GM10266 (cell line): ENCODE results near the gene DNAJB8.

Experiments
- DNase-seq: peaks from one replicate; pipeline ENCODE4 v3.0.0; 2012; ENCODE audit errors: extremely low spot score
- TF ChIP-seq, protein P1 (sequence below): IDR thresholded peaks from 2 replicates; pipeline ENCODE4 v1.5.1; 2012; ENCODE audit warnings: mild to moderate bottlenecking, low read depth; ENCODE audit not compliant: control insufficient read depth, insufficient read depth; ENCODE audit errors: missing control alignments

DNAJB8 gene

GRCh38 chr3:128503751-128504532 lies 37.3 kb upstream of the DNAJB8 start:
- TF ChIP-seq, protein P1, sequence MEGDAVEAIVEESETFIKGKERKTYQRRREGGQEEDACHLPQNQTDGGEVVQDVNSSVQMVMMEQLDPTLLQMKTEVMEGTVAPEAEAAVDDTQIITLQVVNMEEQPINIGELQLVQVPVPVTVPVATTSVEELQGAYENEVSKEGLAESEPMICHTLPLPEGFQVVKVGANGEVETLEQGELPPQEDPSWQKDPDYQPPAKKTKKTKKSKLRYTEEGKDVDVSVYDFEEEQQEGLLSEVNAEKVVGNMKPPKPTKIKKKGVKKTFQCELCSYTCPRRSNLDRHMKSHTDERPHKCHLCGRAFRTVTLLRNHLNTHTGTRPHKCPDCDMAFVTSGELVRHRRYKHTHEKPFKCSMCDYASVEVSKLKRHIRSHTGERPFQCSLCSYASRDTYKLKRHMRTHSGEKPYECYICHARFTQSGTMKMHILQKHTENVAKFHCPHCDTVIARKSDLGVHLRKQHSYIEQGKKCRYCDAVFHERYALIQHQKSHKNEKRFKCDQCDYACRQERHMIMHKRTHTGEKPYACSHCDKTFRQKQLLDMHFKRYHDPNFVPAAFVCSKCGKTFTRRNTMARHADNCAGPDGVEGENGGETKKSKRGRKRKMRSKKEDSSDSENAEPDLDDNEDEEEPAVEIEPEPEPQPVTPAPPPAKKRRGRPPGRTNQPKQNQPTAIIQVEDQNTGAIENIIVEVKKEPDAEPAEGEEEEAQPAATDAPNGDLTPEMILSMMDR: no peak
- no peak for DNase-seq

GRCh38 chr3:128503164-128503651 lies 36.5 kb upstream of the DNAJB8 start:
- TF ChIP-seq, protein P1: no peak
- DNase-seq: no peak

- TF ChIP-seq, protein P1: no peak
- no peak for DNase-seq
Observed at GRCh38 chr3:128502712-128503111, 36.0 kb upstream of the DNAJB8 start.

- TF ChIP-seq, protein P1: no peak
Observed at GRCh38 chr3:128501431-128501830, 34.7 kb upstream of the DNAJB8 start.

GRCh38 chr3:128500556-128500955 lies 33.9 kb upstream of the DNAJB8 start:
- DNase-seq: no peak
- TF ChIP-seq, protein P1: no peak

More at GRCh38 chr3:128501431-128501830, 34.7 kb upstream of the DNAJB8 start:
- DNase-seq: no peak

DNA sequence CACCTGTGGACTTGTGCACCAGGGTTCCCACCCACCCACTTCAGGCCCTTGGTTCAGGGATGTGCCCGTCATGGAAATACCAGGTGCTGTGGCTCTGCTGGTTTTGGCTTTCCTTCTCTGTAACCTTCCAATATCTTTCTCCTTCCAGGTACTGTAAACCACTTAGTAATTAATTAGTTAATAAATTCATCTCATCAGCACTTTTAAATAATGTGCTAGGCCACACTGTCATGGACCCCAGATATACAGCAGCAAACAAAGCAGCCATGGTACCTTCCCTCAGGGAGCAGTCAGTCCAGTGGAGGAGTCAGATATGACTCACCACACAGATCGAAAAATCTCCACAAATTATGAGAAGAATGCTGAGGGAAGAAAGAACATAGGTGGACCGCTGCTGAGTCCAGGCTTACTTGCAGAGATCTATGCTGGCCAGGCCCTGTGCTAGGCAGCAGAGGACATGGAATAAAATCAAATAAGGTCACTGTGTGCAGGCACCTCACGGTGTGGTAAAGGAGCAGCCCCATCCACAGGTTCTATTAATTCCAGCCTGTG lies 33.1 kb upstream of the DNAJB8 start:
- DNase-seq: no peak
- TF ChIP-seq, protein P1: no peak
